Ramos (cell line): ENCODE measurements around the gene ILK.

ENCODE experiments used
- in situ Hi-C: fragments of 300-500 bp; cut with MboI; formaldehyde crosslinking; loops from one replicate; pipeline ENCODE4 v1.14.3; 2022; ENCODE audit warnings: low sequenced_read_pairs; ENCODE audit not compliant: unreplicated experiment

The ILK gene

DNA sequence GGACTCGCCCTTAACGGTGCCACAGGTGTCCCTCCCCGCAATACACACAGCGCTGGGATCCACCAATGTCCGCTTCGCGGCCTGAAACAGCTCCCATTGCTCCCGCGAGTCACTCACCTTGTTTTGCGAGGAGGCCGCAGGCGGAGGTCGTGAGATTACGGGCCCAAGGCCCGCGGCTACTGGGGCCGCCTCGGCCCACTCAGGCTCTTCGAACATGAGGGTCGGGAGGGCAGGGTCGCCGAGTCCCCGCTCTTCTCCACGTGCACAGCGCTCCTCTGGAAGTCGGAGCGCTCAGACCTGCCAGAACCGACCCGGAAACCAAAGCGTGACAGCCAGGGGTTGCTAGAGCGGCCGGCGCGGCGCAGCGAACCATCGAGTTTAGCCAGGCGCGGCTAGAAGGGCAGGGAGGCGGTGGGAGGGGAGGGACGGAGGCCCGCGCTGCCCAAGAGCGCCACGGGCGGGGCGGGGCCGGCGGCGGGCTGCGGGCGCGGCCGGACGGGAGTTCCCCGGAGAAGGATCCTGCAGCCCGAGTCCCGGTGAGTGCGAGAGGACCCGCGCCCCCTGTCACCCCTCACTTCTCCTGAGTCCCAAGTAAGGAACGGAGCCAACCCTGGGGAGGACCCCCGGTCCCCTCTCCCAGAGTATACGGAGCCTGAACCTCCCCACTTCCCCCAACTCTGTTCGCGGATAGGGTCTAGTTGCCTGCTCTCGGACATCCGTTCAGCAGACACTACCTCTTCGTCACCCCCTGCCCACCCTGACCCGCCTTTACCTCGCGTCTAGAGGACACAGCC, at the start of gene ILK, which contains the start of gene RRP8:
Gene ILK (plus strand): TSS at position 488 of the 794 bp plus-strand sequence. CDS start 498 bp downstream, outside the sequence.
Gene RRP8 (minus strand): TSS at position 330 of the 794 bp plus-strand sequence. CDS start 114 bp downstream, at position 216.
- in situ Hi-C loops: no loop called here

DNA sequence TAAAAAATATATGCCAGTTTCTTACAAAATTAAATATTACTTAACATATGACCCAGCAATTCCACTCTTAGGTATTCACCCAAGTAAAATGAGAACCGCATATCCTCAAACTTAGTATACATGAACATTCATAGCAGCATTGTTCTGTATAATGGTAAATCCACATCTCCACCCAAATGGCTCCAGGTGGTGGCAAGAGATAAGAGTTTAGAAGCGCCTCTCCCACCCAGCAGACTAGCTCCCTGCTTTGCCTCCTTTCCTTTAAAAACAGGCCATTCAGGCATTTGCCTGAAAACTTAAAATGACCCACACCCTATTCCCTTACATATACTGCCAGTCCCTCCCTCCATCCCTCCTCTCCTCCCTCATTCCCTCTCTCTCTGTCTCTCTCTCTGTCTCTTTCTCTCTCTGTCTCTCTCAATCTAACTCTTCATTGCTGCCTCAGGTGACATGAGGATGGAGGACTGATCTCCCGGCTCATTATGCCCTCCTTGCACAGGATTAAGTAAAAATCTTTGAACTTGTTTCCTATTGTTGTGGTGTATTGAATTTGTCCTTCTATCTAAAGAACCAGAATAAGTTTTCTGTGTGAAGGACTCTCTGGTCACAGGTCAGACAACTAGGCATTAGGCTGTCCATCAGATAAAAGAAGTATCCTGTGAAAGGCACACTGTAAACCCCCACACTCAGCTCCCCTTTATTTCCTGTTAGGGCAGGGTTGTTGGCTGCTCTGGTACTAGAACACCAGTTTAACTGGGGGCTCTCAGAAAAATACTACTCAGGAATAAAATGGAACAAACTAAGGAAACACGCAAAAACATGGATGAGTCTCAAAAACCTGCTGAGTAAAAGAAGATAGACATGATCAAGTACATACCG, 48.5 kb upstream of the ILK start:
- in situ Hi-C loops: no loop called here

- in situ Hi-C loops: no loop called here
Observed at GRCh38 chr11:6556139-6556949, 47.2 kb upstream of the ILK start.

DNA sequence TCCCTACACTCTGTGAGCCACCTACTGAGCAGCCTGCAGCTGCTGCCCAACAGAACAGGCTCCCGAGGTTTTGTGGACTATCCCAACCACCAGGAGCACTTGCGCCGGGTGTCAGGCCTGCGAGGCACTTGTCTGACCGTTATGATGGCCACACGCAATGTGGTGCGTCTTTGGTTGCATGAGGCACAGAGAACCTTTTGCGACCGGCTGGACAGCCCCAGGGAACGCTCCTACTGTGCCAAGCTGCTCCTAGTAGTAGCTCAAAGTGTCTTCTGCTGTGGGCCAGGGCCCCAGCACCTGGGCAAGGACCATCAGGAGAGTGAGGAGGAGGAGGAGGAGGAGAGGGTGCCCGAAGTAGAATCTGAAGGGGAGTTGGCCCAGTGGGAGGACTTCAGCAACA, 46.5 kb upstream of the ILK start:
- in situ Hi-C loops: no loop called here

DNA sequence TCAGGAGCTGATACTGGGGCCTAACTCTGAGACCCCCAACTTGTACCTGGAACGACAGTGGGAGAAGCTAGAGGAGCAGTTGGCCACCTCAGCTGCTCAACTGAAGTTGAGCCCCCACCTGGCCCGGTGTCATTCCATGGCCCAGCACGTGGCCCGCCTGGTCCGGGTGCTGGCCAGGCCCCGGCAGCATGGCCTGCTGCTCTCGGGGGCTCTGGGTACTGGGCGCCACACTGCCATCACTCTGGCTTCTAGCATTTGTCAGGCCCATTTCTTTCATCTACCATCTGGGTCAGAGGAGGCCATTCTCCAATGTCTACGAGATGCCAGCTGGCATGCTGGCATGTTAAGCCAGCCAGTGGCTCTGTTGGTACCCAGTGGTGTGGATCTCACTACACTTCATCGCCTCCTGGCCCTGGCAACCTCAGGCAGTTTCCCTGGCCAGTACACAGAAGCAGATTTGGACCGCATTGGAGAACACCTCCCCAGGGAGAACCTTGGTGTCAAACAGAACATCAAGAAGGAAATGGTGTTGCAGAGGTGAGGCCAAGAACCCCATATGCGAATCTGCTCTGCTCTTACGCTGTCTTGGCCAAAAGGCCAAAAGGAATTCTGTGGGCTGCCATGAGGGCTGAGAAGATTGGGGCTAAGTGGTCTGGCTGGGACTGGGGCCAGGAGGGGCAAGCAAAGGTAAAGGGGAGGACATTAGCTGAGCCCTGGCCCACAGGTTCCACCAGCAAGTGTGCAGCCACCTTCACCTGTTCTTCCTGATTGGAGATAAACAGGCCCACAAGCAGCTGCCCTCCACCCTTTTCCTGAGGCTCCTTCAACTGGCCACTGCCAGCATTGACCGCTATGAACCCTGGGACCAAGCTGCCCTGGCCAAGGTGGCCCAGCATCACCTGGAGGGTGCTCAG, 45.6 kb upstream of the ILK start:
- in situ Hi-C loops: no loop called here

GRCh38 chr11:6559369-6559768, 44.2 kb upstream of the ILK start:
- in situ Hi-C loops: no loop called here

- in situ Hi-C loops: no loop called here
Observed at GRCh38 chr11:6561288-6561687, 42.3 kb upstream of the ILK start.

GRCh38 chr11:6563121-6563619, 40.4 kb upstream of the ILK start:
- in situ Hi-C loops: no loop called here

DNA sequence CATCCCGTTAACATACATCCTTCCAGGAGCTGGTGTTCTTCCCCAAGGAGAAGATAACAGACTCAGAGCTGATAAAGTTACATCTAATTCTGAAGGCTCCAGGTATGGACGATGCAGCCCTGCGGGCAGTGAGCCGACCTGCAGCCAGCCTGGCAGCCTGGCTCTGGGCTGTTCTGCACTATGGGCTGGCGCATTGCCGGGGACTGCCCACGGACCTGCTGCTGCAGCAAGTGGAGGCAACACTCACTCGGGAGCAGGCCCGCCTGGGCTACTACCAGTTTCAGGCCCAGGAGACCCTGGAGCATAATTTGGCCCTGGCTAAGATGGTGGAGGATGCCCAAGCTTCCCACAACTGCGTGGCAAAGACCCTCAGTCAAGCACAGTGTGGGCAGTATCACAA, 39.9 kb upstream of the ILK start:
- in situ Hi-C loops: no loop called here

- in situ Hi-C loops: no loop called here
Observed at GRCh38 chr11:6565325-6565724, 38.2 kb upstream of the ILK start.

GRCh38 chr11:6565988-6566703, 37.4 kb upstream of the ILK start:
- in situ Hi-C loops: no loop called here

GRCh38 chr11:6566704-6567370, 36.7 kb upstream of the ILK start:
- in situ Hi-C loops: no loop called here

DNA sequence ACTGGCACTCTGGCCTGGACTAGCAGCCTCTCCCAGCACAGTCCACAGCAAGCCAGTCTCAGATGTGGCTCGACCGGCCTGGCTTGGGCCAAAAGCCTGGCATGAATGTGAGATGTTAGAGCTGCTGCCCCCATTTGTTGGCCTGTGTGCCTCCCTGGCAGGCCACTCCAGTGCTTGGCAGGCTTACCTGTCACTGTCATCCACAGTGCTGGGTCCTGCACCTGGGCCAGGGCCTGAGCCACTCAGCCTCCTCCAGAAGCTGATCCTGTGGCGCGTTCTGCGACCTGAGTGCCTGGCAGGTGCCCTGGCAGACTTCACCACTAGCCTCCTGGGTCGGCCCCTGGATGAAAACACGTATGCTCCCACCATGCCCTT, 36.2 kb upstream of the ILK start:
- in situ Hi-C loops: no loop called here

DNA sequence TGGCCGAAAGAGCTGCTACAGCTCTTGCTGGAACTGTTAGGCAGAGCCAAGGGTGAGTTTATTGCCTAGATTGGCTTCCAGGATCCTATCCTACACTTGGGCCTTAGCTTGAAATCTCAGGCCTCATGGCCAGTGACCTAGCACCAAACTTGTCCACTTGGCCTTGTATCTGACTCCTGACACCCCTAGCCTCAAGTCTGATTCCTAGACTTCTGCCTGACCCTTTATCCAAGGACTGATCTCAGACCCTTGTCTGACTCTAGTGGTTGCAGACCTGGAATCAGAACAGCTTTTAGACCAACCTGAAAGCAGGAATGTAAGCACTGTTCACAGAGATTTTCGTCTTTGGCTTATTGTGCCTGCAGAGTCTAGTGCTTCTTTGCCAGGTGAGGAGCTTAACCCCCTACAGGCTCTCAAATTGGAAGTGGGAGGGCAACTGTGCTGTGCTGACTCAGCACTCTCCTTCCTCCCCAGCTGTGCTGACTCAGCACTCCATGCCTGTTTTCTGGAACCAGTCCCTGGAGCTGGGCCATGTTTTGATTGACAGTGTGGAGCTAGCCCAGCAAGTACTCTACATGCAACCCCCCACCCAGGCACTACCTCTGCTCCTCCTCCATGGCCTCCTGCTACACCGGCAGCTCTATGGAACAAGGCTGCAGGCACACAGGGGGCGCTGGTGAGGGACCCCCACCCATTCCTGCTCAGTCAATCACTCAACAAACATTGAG, 35.2 kb upstream of the ILK start:
- in situ Hi-C loops: no loop called here

DNA sequence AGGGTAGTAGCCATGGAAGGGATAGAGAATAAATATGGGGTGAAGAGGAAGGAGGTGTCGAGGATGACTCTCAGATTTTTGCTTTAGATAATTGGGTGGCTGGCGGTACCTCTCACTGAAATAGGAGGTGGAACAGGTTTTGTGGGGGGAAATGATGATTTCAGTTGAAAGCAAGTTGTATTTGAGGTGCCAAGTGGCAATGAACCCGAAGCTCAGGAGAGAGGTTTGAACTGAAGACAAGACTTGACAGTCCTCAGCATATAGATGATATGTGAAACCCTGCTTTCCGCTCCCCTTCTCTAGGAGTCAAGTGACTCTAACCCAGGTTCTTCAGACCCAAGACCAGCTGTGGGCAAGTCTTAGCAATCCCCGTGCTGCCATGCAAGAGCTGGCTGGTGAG, 33.9 kb upstream of the ILK start:
- in situ Hi-C loops: no loop called here

- in situ Hi-C loops: no loop called here
Observed at GRCh38 chr11:6570691-6571427, 32.7 kb upstream of the ILK start.
